Umbilical cord (tissue), 2 donors: ENCODE measurements around the gene SLC46A2. TPM values are rescaled to one million over a fixed set of nuclear protein-coding genes. Genes with fewer than 3 reads are reported as not detected.

Experiments
- DNase-seq: peaks from one replicate; pipeline ENCODE4 v3.0.0-alpha.2; 2015; ENCODE audit warnings: low spot score
- total RNA-seq: library from RNA; depleted of rRNA; stranded (reverse); fragments of >200 nt; gene quantifications from one replicate; pipeline ENCODE4 v1.2.3, GENCODE V29; 2014; ENCODE audit warnings: low replicate concordance; ENCODE audit not compliant: insufficient read depth

SLC46A2 gene
- total RNA-seq, 1 donor from 2014 or later = 0.24 TPM

DNA sequence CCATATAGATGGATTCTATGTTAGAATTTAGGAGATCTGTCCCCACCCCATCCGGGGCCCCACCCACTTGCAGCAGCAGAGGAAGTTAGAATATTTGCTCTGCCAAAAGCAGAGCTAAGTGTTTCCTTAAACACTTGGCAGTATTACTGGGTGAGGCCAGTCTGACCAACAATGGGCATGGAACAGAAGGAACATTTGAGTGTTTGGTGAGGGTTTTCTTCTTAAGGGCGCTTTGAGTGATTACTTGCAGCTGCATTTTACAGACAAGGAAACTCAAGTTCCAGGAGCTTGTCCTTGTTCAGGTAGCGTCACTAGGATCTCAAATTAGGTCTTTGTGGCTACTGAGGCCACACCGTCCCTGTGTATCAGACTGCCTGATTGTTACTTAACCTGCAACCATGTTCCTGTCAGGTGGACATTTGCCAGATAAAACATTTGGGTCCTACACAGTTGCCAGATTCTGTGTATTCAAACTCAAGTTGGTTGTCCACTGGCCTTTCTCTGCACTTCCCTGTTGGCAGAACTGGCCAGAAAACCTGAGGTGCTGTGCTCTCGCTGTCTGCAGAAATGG is 59.3 kb downstream of the SLC46A2 start:
- DNase-seq = peak; percentile 40

Other genes with a start within 250 kb of the SLC46A2 start
- 17.6 TPM for gene INIP, start 172.8 kb downstream of the SLC46A2 start, total RNA-seq
- gene SNX30, start 140.1 kb downstream of the SLC46A2 start, total RNA-seq = 41.2 TPM
- 1.7 TPM for gene ZNF883, start 121.3 kb upstream of the SLC46A2 start, total RNA-seq
- 7.9 TPM for gene ZFP37, start 165.8 kb upstream of the SLC46A2 start, total RNA-seq